HG03060 (cell line): ENCODE data around the gene DNASE1L3.
"Not testable (repeated sequence)": the region's sequence is repeated elsewhere in the genome, so short reads cannot be mapped to it uniquely, and the experiment has no call there.

Experiments
- ATAC-seq: cut with Tn5 transposase; IDR thresholded peaks from one replicate; pipeline ENCODE4 v1.9.1; 2021; ENCODE audit warnings: low read depth, moderate number of reproducible peaks; ENCODE audit not compliant: unreplicated experiment

DNASE1L3 gene

GRCh38 chr3:58210761-58211460, at the start of gene DNASE1L3:
Gene DNASE1L3, minus strand, starts transcription at chr3:58210972. Its CDS starts 66 bp downstream, at chr3:58210906.
- no peak for ATAC-seq

GRCh38 chr3:58260261-58260731, 49.5 kb upstream of the DNASE1L3 start:
- ATAC-seq, result no peak

GRCh38 chr3:58258392-58259055, 47.8 kb upstream of the DNASE1L3 start:
- no peak for ATAC-seq

- ATAC-seq, result no peak
Measured at GRCh38 chr3:58256511-58256910, 45.7 kb upstream of the DNASE1L3 start.

- ATAC-seq, result no peak
Measured at GRCh38 chr3:58256061-58256460, 45.3 kb upstream of the DNASE1L3 start.

GRCh38 chr3:58254144-58254543, 43.4 kb upstream of the DNASE1L3 start:
- ATAC-seq, result no peak

- no peak for ATAC-seq
Measured at GRCh38 chr3:58251631-58252035, 40.9 kb upstream of the DNASE1L3 start.

GRCh38 chr3:58250093-58250707, 39.4 kb upstream of the DNASE1L3 start:
- no peak for ATAC-seq

GRCh38 chr3:58249358-58250092, 38.8 kb upstream of the DNASE1L3 start:
- ATAC-seq, result no peak

GRCh38 chr3:58246148-58247047, 35.6 kb upstream of the DNASE1L3 start:
- ATAC-seq, result no peak

- no peak for ATAC-seq
Measured at GRCh38 chr3:58243976-58244585, 33.3 kb upstream of the DNASE1L3 start.

- ATAC-seq, result not testable (repeated sequence)
Measured at GRCh38 chr3:58242860-58243259, 32.1 kb upstream of the DNASE1L3 start.

- no peak for ATAC-seq
Measured at GRCh38 chr3:58242340-58242739, 31.6 kb upstream of the DNASE1L3 start.

- no peak for ATAC-seq
Measured at GRCh38 chr3:58241306-58242044, 30.7 kb upstream of the DNASE1L3 start.

- no peak for ATAC-seq
Measured at GRCh38 chr3:58238830-58239229, 28.1 kb upstream of the DNASE1L3 start.

- ATAC-seq, result no peak
Measured at GRCh38 chr3:58237941-58238681, 27.3 kb upstream of the DNASE1L3 start.

GRCh38 chr3:58237238-58237940, 26.6 kb upstream of the DNASE1L3 start, which contains the start of gene ABHD6:
Gene ABHD6, plus strand, starts transcription at chr3:58237792. Its CDS starts 18,795 bp downstream, at chr3:58256587.
- no peak for ATAC-seq
